Astrocyte (in vitro differentiated cells and primary cell): ENCODE results near the gene MUC3A. TPM values are rescaled to one million over a fixed set of nuclear protein-coding genes. Genes with fewer than 3 reads are reported as not detected.
"Not testable (repeated sequence)": the region's sequence is repeated elsewhere in the genome, so short reads cannot be mapped to it uniquely, and the experiment has no call there.

Experiments
- DNase-seq: peaks from one replicate; pipeline ENCODE4 v3.0.0-alpha.2; 2010; ENCODE audit warnings: low read depth
- FAIRE-seq: peaks from 2 replicates; lab custom pipeline; 2011; peaks lifted over from hg19 to GRCh38; lab: Jason Lieb, UNC
- H2AFZ ChIP-seq: 2 replicates; pipeline ENCODE4 v1.6.0; 2012; ENCODE audit warnings: low read depth, low read length, inconsistent platforms
- H3K27ac ChIP-seq: 2 replicates; pipeline ENCODE4 v1.5.1; 2011; ENCODE audit warnings: low read depth, low read length, inconsistent platforms
- H3K27me3 ChIP-seq: 2 replicates; pipeline ENCODE4 v1.6.0; 2011; ENCODE audit warnings: low read length, inconsistent platforms; ENCODE audit not compliant: insufficient read depth
- H3K36me3 ChIP-seq: 2 replicates; pipeline ENCODE4 v1.5.1; 2011; ENCODE audit warnings: low read length, inconsistent platforms; ENCODE audit not compliant: insufficient read depth
- H3K4me1 ChIP-seq: 2 replicates; pipeline ENCODE4 v1.5.1; 2011; ENCODE audit warnings: low read length, inconsistent platforms; ENCODE audit not compliant: insufficient read depth
- H3K4me2 ChIP-seq: 2 replicates; pipeline ENCODE4 v1.6.0; 2012; ENCODE audit warnings: low read length, inconsistent platforms
- H3K4me3 ChIP-seq: 2 replicates; pipeline ENCODE4 v1.5.1; 2011; ENCODE audit warnings: low read depth, mild to moderate bottlenecking, low read length, inconsistent platforms; ENCODE audit not compliant: insufficient read depth
- H3K79me2 ChIP-seq: 2 replicates; pipeline ENCODE4 v1.6.0; 2012; ENCODE audit warnings: mild to moderate bottlenecking, low read length, inconsistent platforms; ENCODE audit not compliant: insufficient read depth
- H3K9ac ChIP-seq: 2 replicates; pipeline ENCODE4 v1.6.0; 2012; ENCODE audit warnings: mild to moderate bottlenecking, low read length, inconsistent platforms
- H3K9me3 ChIP-seq: 2 replicates; pipeline ENCODE4 v1.5.1; 2012; ENCODE audit warnings: low read depth, mild to moderate bottlenecking, low read length, inconsistent platforms; ENCODE audit not compliant: insufficient read depth
- H4K20me1 ChIP-seq: 2 replicates; pipeline ENCODE4 v1.6.0; 2012; ENCODE audit warnings: low read length, inconsistent platforms; ENCODE audit not compliant: insufficient read depth
- H3K27ac Mint-ChIP-seq: one replicate; pipeline ENCODE4 v1.8.0; 2021; ENCODE audit warnings: mild to moderate bottlenecking, mixed read lengths; ENCODE audit not compliant: unreplicated experiment
- H3K27me3 Mint-ChIP-seq: one replicate; pipeline ENCODE4 v1.8.0; 2021; ENCODE audit warnings: low read depth, mixed read lengths; ENCODE audit not compliant: unreplicated experiment
- H3K36me3 Mint-ChIP-seq: one replicate; pipeline ENCODE4 v1.8.0; 2021; ENCODE audit warnings: low read depth, mixed read lengths; ENCODE audit not compliant: unreplicated experiment
- H3K4me1 Mint-ChIP-seq: one replicate; pipeline ENCODE4 v1.8.0; 2021; ENCODE audit warnings: low read depth, mixed read lengths; ENCODE audit not compliant: unreplicated experiment
- H3K4me3 Mint-ChIP-seq: one replicate; pipeline ENCODE4 v1.8.0; 2021; ENCODE audit warnings: mild to moderate bottlenecking, moderate library complexity, mixed read lengths; ENCODE audit not compliant: unreplicated experiment
- H3K9me3 Mint-ChIP-seq: one replicate; pipeline ENCODE4 v1.8.0; 2021; ENCODE audit warnings: mild to moderate bottlenecking, mixed read lengths; ENCODE audit not compliant: unreplicated experiment
- EZH2 ChIP-seq: IDR thresholded peaks from 2 replicates; pipeline ENCODE4 v1.6.1; 2012; ENCODE audit warnings: mild to moderate bottlenecking, low read length, inconsistent platforms; ENCODE audit not compliant: insufficient read depth
- total RNA-seq: library from RNA; stranded (reverse); gene quantifications from 2 replicates; pipeline ENCODE4 v1.2.1, GENCODE V29; 2021
- TF ChIP-seq, protein P1 (sequence below): IDR thresholded peaks from 2 replicates; pipeline ENCODE4 v1.5.1; 2011; ENCODE audit warnings: low read depth, mild to moderate bottlenecking, inconsistent platforms, low read length, moderate library complexity; ENCODE audit not compliant: insufficient read depth

The MUC3A gene
- total RNA-seq, 1 donor from 2014 or later: 0.61 TPM

DNA sequence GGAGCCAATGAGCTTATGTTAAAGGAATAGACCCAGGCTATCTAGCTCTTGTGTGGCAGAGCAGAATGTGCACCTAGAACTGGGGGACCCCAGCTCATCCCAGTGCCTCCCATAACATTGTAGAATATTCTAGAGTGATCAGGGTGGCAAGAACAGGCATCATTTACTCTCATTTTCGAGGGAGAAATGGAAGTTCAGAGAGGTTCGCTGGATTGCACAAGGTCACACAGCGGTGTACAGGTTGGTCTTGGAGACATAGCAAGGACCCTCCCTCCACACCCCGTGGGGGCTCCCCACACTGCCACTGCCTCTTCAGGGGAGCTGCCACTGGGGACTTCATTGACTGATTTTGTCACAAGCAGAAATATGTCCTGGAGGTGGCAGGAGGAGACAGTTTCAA is 29.0 kb downstream of the MUC3A start:
- no peak overlapping the region for H2AFZ ChIP-seq
- no peaks in the 10 kb centered on the region for H4K20me1 ChIP-seq
- H3K4me3 ChIP-seq: no peak overlapping the region
- peaks cover 4% of the 10 kb centered on the region for H3K9me3 ChIP-seq
- no peaks in the 10 kb centered on the region for H3K79me2 ChIP-seq
- H3K9me3 Mint-ChIP-seq: peaks cover 16% of the 10 kb centered on the region
- peaks cover 8% of the 10 kb centered on the region for H3K27me3 ChIP-seq
- no peak for DNase-seq
- H3K4me2 ChIP-seq: no peak overlapping the region
- H3K36me3 Mint-ChIP-seq: no peaks in the 10 kb centered on the region
- no peaks in the 10 kb centered on the region for H3K4me1 ChIP-seq
- H3K4me3 Mint-ChIP-seq: no peak overlapping the region
- no peaks in the 10 kb centered on the region for H3K36me3 ChIP-seq
- H3K27ac ChIP-seq: no peak overlapping the region
- FAIRE-seq: no peak
- TF ChIP-seq, protein P1, sequence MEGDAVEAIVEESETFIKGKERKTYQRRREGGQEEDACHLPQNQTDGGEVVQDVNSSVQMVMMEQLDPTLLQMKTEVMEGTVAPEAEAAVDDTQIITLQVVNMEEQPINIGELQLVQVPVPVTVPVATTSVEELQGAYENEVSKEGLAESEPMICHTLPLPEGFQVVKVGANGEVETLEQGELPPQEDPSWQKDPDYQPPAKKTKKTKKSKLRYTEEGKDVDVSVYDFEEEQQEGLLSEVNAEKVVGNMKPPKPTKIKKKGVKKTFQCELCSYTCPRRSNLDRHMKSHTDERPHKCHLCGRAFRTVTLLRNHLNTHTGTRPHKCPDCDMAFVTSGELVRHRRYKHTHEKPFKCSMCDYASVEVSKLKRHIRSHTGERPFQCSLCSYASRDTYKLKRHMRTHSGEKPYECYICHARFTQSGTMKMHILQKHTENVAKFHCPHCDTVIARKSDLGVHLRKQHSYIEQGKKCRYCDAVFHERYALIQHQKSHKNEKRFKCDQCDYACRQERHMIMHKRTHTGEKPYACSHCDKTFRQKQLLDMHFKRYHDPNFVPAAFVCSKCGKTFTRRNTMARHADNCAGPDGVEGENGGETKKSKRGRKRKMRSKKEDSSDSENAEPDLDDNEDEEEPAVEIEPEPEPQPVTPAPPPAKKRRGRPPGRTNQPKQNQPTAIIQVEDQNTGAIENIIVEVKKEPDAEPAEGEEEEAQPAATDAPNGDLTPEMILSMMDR: no peak
- TF ChIP-seq EZH2: no peak
- peaks cover 29% of the 10 kb centered on the region for H3K27me3 Mint-ChIP-seq
- no peak overlapping the region for H3K27ac Mint-ChIP-seq
- H3K4me1 Mint-ChIP-seq: no peaks in the 10 kb centered on the region
- H3K9ac ChIP-seq: no peak overlapping the region

- Mint-ChIP-seq H3K4me1 (peaks cover 6% of the 10 kb centered on the region), H3K27ac (peak overlapping the region; percentile 88), H3K9me3 (no peaks in the 10 kb centered on the region), H3K4me3 (no peak overlapping the region), H3K27me3 (peaks cover 16% of the 10 kb centered on the region), H3K36me3 (no peaks in the 10 kb centered on the region)
- Histone ChIP-seq H3K4me2 (no peak overlapping the region), H3K27me3 (peaks cover 8% of the 10 kb centered on the region), H3K4me1 (no peaks in the 10 kb centered on the region), H3K9ac (no peak overlapping the region), H2AFZ (no peak overlapping the region), H3K36me3 (no peaks in the 10 kb centered on the region), H4K20me1 (no peaks in the 10 kb centered on the region), H3K27ac (no peak overlapping the region), H3K79me2 (no peaks in the 10 kb centered on the region), H3K4me3 (no peak overlapping the region), H3K9me3 (no peaks in the 10 kb centered on the region)
- peak; percentile 56 for DNase-seq
- FAIRE-seq: no peak
- TF ChIP-seq EZH2: no peak
- TF ChIP-seq, protein P1: no peak
Observed at GRCh38 chr7:100983451-100984187, 34.3 kb downstream of the MUC3A start.

GRCh38 chr7:100984241-100984918 is 35.0 kb downstream of the MUC3A start:
- H3K9me3 Mint-ChIP-seq, DNase-seq, H3K9ac ChIP-seq, H3K79me2 ChIP-seq, H3K36me3 Mint-ChIP-seq, H3K27me3 ChIP-seq, H3K4me1 ChIP-seq, H3K4me3 Mint-ChIP-seq, H3K36me3 ChIP-seq, H4K20me1 ChIP-seq, H3K27ac ChIP-seq, H3K4me1 Mint-ChIP-seq, FAIRE-seq, H3K9me3 ChIP-seq, H3K4me2 ChIP-seq, H3K4me3 ChIP-seq, H2AFZ ChIP-seq: not testable (repeated sequence)
- Mint-ChIP-seq H3K27me3 (peaks cover 15% of the 10 kb centered on the region), H3K27ac (peak overlapping the region; percentile 54)

GRCh38 chr7:100985033-100985797 is 35.9 kb downstream of the MUC3A start:
- H4K20me1 ChIP-seq, H3K4me2 ChIP-seq, H3K4me1 ChIP-seq, H3K79me2 ChIP-seq, H3K27me3 ChIP-seq, H3K9ac ChIP-seq, H3K4me1 Mint-ChIP-seq, H3K4me3 Mint-ChIP-seq, H3K9me3 ChIP-seq, H3K27ac ChIP-seq, H3K36me3 Mint-ChIP-seq, DNase-seq, FAIRE-seq, H3K4me3 ChIP-seq, H3K36me3 ChIP-seq, H3K9me3 Mint-ChIP-seq, H2AFZ ChIP-seq: not testable (repeated sequence)
- peaks cover 15% of the 10 kb centered on the region for H3K27me3 Mint-ChIP-seq
- peak overlapping the region; percentile 48 for H3K27ac Mint-ChIP-seq
